Measurements from ENCODE around the gene PLA2G15.

DNA sequence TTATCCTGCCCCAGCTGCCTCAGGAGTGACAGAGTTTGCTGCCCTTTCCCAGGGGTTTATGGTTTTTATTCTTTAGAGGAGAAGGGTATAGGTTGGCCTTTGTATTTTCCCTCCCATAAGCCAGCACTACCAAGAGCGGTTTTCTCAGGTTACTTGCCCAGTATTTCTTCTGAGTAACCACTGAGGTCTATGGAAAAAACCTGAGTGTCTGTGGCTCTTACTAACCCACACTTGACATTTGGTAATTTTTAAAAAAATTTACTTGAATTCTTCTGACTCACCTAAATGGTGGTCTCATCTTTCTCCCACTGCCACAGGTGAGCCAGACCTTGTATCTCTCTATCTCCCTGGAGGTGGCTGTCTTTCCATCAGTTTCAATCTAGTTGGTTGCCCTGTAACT, 25.2 kb downstream of the PLA2G15 start:
- TF ChIP-seq EZH2 (IDR thresholded peaks at IDR 0.05; ENCODE audit: low read length, missing control alignments), result no peak
- TF ChIP-seq, protein P1, sequence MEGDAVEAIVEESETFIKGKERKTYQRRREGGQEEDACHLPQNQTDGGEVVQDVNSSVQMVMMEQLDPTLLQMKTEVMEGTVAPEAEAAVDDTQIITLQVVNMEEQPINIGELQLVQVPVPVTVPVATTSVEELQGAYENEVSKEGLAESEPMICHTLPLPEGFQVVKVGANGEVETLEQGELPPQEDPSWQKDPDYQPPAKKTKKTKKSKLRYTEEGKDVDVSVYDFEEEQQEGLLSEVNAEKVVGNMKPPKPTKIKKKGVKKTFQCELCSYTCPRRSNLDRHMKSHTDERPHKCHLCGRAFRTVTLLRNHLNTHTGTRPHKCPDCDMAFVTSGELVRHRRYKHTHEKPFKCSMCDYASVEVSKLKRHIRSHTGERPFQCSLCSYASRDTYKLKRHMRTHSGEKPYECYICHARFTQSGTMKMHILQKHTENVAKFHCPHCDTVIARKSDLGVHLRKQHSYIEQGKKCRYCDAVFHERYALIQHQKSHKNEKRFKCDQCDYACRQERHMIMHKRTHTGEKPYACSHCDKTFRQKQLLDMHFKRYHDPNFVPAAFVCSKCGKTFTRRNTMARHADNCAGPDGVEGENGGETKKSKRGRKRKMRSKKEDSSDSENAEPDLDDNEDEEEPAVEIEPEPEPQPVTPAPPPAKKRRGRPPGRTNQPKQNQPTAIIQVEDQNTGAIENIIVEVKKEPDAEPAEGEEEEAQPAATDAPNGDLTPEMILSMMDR (conservative IDR thresholded peaks at IDR 0.05 in 1 of 2, IDR thresholded peaks at IDR 0.05 in 1 of 2; ENCODE audit: low read depth in 1 of 2, low read length in 2 of 2), result no peak

All from fibroblast of lung (primary cell).